GM12878 (cell line): ENCODE measurements around the gene ADAR. TPM values are rescaled to one million over a fixed set of nuclear protein-coding genes. Genes with fewer than 3 reads are reported as not detected.
A peak's percentile ranks its signal among the peaks of the same experiment; 100 is the strongest.

Experiments used
- ATAC-seq: fragments of 200-7000 bp; cut with Tn5 transposase; 3 replicates; pipeline ENCODE4 v1.9.1; 2020; ENCODE audit warnings: mild to moderate bottlenecking, moderate library complexity
- BruUV-seq: library from RNA; stranded (reverse); fragments of 400-500 nt; replicated peaks from 2 replicates; lab custom pipeline; 2021; lab: Mats Ljungman, UMichigan
- CTCF ChIA-PET: fragments of 300-600 bp; sonication (Branson Sonifier 250); formaldehyde crosslinking; extraction: SDS; loops from one replicate; lab custom pipeline; 2021; ENCODE audit warnings: inconsistent platforms; lab: Yijun Ruan, JAX
- POLR2A ChIA-PET: fragments of 350-600 bp; formaldehyde crosslinking; extraction: SDS; loops from one replicate; lab custom pipeline; 2021; ENCODE audit warnings: inconsistent platforms; lab: Charles Lee
- RAD21 ChIA-PET: fragments of 300-600 bp; sonication (Branson Sonifier 250); formaldehyde crosslinking; loops from one replicate; lab custom pipeline; 2023; ENCODE audit warnings: antibody characterized with exemption; ENCODE audit not compliant: unreplicated experiment; lab: Charles Lee
- SMC1A ChIA-PET: fragments of 300-600 bp; sonication (Branson Sonifier 250); formaldehyde crosslinking; loops from one replicate; lab custom pipeline; 2023; ENCODE audit not compliant: unreplicated experiment, uncharacterized antibody; lab: Charles Lee
- DNase-seq: peaks from one replicate; pipeline ENCODE4 v3.0.0-alpha.2; 2011; ENCODE audit warnings: low read depth, low spot score
- FAIRE-seq: peaks from 3 replicates; lab custom pipeline; 2011; peaks lifted over from hg19 to GRCh38; lab: Jason Lieb, UNC
- H2AFZ ChIP-seq: 2 replicates; pipeline ENCODE4 v1.6.0; 2011; ENCODE audit warnings: low read depth, low read length, control low read depth; ENCODE audit not compliant: control insufficient read depth
- H3K27ac ChIP-seq: 2 replicates; pipeline ENCODE4 v1.5.1; 2011; ENCODE audit warnings: control low read depth; ENCODE audit not compliant: control insufficient read depth, insufficient read depth
- H3K27me3 ChIP-seq, 2 experiments: replicated peaks in 1 of 2; 2 replicates each; pipeline versions ENCODE4 v1.6.0 to v1.6.1; 2011; ENCODE audit warnings: low read length in 1 of 2; ENCODE audit not compliant: control insufficient read depth in 2 of 2, insufficient read depth in 2 of 2
- H3K36me3 ChIP-seq, 2 experiments: 2 replicates each; pipeline ENCODE4 v1.5.1; 2011; ENCODE audit warnings: low read length in 1 of 2; ENCODE audit not compliant: control insufficient read depth in 2 of 2, insufficient read depth in 2 of 2
- H3K4me1 ChIP-seq: 2 replicates; pipeline ENCODE4 v1.6.1; 2011; ENCODE audit warnings: mild to moderate bottlenecking, low read length, moderate library complexity, mixed read lengths; ENCODE audit not compliant: control insufficient read depth, insufficient read depth
- H3K4me2 ChIP-seq: 2 replicates; pipeline ENCODE4 v1.6.0; 2011; ENCODE audit warnings: control low read depth; ENCODE audit not compliant: control insufficient read depth, insufficient read depth
- H3K4me3 ChIP-seq: fragments of 200-600 bp; sonication (generic); 2 replicates; pipeline ENCODE4 v1.5.1; 2016
- H3K79me2 ChIP-seq: 2 replicates; pipeline ENCODE4 v1.6.0; 2011; ENCODE audit warnings: low read length; ENCODE audit not compliant: control insufficient read depth, insufficient read depth
- H3K9ac ChIP-seq: 2 replicates; pipeline ENCODE4 v1.8.0; 2011; ENCODE audit warnings: low read length, control low read depth, mixed read lengths; ENCODE audit not compliant: control insufficient read depth, insufficient read depth
- H3K9me3 ChIP-seq: replicated peaks from 3 replicates; pipeline ENCODE4 v1.5.1; 2011; ENCODE audit warnings: mild to moderate bottlenecking, low read length; ENCODE audit not compliant: control insufficient read depth, insufficient read depth
- H4K20me1 ChIP-seq: 2 replicates; pipeline ENCODE4 v1.6.0; 2011; ENCODE audit not compliant: control insufficient read depth, insufficient read depth
- BHLHE40 ChIP-seq, 2 experiments: fragments of 450-650 bp in 1 of 2; IDR thresholded peaks; 2 replicates each; pipeline ENCODE4 v1.6.1; 2011 to 2017; ENCODE audit warnings: low read depth in 2 of 2, borderline replicate concordance in 1 of 2, improper control_type of control experiment in 1 of 2, low read length in 1 of 2, mild to moderate bottlenecking in 1 of 2
- CEBPB ChIP-seq, 2 experiments: fragments of 150-350 bp in 1 of 2; IDR thresholded peaks; 2 replicates each; pipeline ENCODE4 v1.6.1; 2012 to 2014; ENCODE audit warnings: low read depth in 2 of 2, low read length in 2 of 2, borderline replicate concordance in 1 of 2, inconsistent platforms in 1 of 2
- CHD2 ChIP-seq: IDR thresholded peaks from 2 replicates; pipeline ENCODE4 v1.6.1; 2011; ENCODE audit warnings: low read depth, low read length, improper control_type of control experiment, borderline replicate concordance
- GATAD2B ChIP-seq: fragments of 450-650 bp; conservative IDR thresholded peaks from 2 replicates; pipeline ENCODE4 v1.6.1; 2017; ENCODE audit warnings: low read depth, mild to moderate bottlenecking, moderate library complexity
- KLF5 ChIP-seq: fragments of 450-650 bp; IDR thresholded peaks from 2 replicates; pipeline ENCODE4 v1.6.1; 2014; ENCODE audit warnings: mild to moderate bottlenecking; ENCODE audit not compliant: partially characterized antibody
- NFYA ChIP-seq: IDR thresholded peaks from 2 replicates; pipeline ENCODE4 v1.6.1; 2011; ENCODE audit warnings: low read depth, mild to moderate bottlenecking, low read length, improper control_type of control experiment, borderline replicate concordance
- NRF1 ChIP-seq: conservative IDR thresholded peaks from 2 replicates; pipeline ENCODE4 v1.6.1; 2011; ENCODE audit warnings: mild to moderate bottlenecking, low read depth, low read length, improper control_type of control experiment
- PAX5 ChIP-seq: IDR thresholded peaks from 2 replicates; pipeline ENCODE4 v1.6.1; 2011; ENCODE audit warnings: low read depth, low read length, borderline replicate concordance
- PAX8 ChIP-seq: fragments of 450-650 bp; IDR thresholded peaks from 2 replicates; pipeline ENCODE4 v1.6.1; 2017; ENCODE audit warnings: mild to moderate bottlenecking, moderate library complexity
- RFX5 ChIP-seq: IDR thresholded peaks from 2 replicates; pipeline ENCODE4 v1.6.1; 2011; ENCODE audit warnings: low read depth, low read length, improper control_type of control experiment
- SMARCA5 ChIP-seq: fragments of 450-650 bp; IDR thresholded peaks from 2 replicates; pipeline ENCODE4 v1.6.1; 2017; ENCODE audit warnings: mild to moderate bottlenecking
- SRF ChIP-seq, 2 experiments: IDR thresholded peaks; 2 replicates each; pipeline ENCODE4 v1.6.1; 2011; ENCODE audit warnings: low read depth in 2 of 2, low read length in 2 of 2, mild to moderate bottlenecking in 1 of 2, moderate library complexity in 1 of 2
- TAF1 ChIP-seq: IDR thresholded peaks from 2 replicates; pipeline ENCODE4 v1.6.1; 2011; ENCODE audit warnings: mild to moderate bottlenecking, low read depth, low read length, borderline replicate concordance
- WGBS: methylation state at CpG from one replicate; pipeline ENCODE4 v1.1.6; 2016; ENCODE audit warnings: low lambda C conversion rate; ENCODE audit not compliant: insufficient replicate concordance, insufficient coverage; ENCODE audit errors: missing lambda C conversion rate; 5-methylcytosine and 5-hydroxymethylcytosine counted together
- in situ Hi-C: fragments of 300-500 bp; cut with MboI; formaldehyde crosslinking; loops from 9 replicates; pipeline ENCODE4 v1.14.3; 2018; ENCODE audit warnings: mixed read lengths
- intact Hi-C: fragments of 100-400 bp; cut with micrococcal nuclease; formaldehyde crosslinking; loops from one replicate; pipeline ENCODE4 v1.14.2; 2022; ENCODE audit not compliant: unreplicated experiment
- polyA plus RNA-seq, 11 experiments: library from polyadenylated mRNA; depleted of rRNA in 4 of 11; unstranded in 6 of 11; stranded (reverse) in 5 of 11; fragments of >200 nt; fragmentation: Nextera tagmentation in 4 of 11; fragmentation: Illumina TruSeq in 1 of 11; extraction: Ambion mirVana in 4 of 11; extraction: Trizol in 1 of 11; gene quantifications; 1 replicate in 1 of 11; 2 replicates in 10 of 11; pipeline versions ENCODE4 v1.2.1 to v1.2.3, GENCODE V29; 2011 to 2016; ENCODE audit warnings: inconsistent platforms in 2 of 11, missing spikeins in 2 of 11, low read depth in 1 of 11
- total RNA-seq, 4 experiments: library from RNA; depleted of rRNA in 3 of 4; stranded (reverse); fragments of >200 nt in 3 of 4; fragmentation: Illumina TruSeq in 1 of 4; extraction: Trizol in 1 of 4; gene quantifications; 2 replicates each; pipeline versions ENCODE4 v1.2.1 to v1.2.3, GENCODE V29; 2013 to 2021
- TF ChIP-seq, protein P1 (sequence below): IDR thresholded peaks from 2 replicates; pipeline ENCODE4 v1.6.1; 2011; ENCODE audit warnings: low read depth, low read length, improper control_type of control experiment, borderline replicate concordance
- TF ChIP-seq, protein P2 (sequence below): fragments of 450-650 bp; formaldehyde crosslinking; IDR thresholded peaks from 2 replicates; pipeline ENCODE4 v1.4.0; 2022; ENCODE audit warnings: mild to moderate bottlenecking, moderate library complexity

Gene ADAR
- total and polyA plus RNA-seq, 10 of the 15 experiments (the other 5 are each of a cell fraction or from before 2014, with no cell fraction given): 55.5 to 413 (median 176) TPM

DNA sequence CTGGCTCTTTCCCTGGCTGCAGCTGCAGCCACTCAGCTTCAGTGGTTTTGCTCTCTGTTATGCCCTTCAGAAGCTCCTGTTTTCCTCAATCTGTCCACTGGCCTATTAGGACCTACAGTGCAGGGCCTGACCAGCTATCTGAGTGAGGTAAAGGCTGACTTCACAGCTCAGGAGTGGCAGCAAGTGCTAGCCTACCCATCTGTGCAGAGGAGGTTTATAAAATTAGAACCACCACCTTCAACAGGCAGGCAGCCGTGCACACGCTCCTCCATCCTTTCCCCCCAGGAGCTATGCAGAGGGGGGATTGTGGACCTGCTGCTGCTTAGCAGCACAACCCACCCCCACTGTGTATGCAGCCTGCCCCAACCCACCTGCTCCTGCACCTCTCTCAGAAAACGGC is 8.3 kb downstream of the ADAR start:
- in situ Hi-C loops (no loop called here), intact Hi-C loops (no loop called here)
- SMC1A ChIA-PET: interaction anchor here (0.6 to 1.9 kb wide), 7 partner anchors 10 to 355 kb away, joined by 3 to 7 read pairs (median 3); no protein-coding TSS in a partner anchor
- ATAC-seq: peak; percentile 32
- CTCF ChIA-PET: interaction anchor here (0.9 to 1.5 kb wide), 3 partner anchors 17 to 40 kb away, joined by 3 read pairs; no protein-coding TSS in a partner anchor
- Histone ChIP-seq H3K27me3 (no peaks in the 10 kb centered on the region), H3K4me1 (peaks cover 13% of the 10 kb centered on the region), H3K79me2 (peaks cover 66% of the 10 kb centered on the region), H2AFZ (no peak overlapping the region), H3K36me3 (peaks cover 46 to 74% of the 10 kb centered on the region in 2 experiments), H4K20me1 (peaks cover 47% of the 10 kb centered on the region), H3K27ac (no peak overlapping the region), H3K9ac (no peak overlapping the region; the same call in 1 of the 2 replicates), H3K9me3 (no peaks in the 10 kb centered on the region), H3K4me2 (peak overlapping the region; percentile 23), H3K4me3 (peak overlapping the region; percentile 8; the same call in 1 of the 2 replicates)
- no peak for FAIRE-seq
- TF ChIP-seq SRF (IDR thresholded peaks at IDR 0.05; ENCODE audit: low read depth in 2 of 2, low read length in 2 of 2): no peak
- TF ChIP-seq GATAD2B: no peak
- TF ChIP-seq TAF1: no peak
- TF ChIP-seq, protein P1, sequence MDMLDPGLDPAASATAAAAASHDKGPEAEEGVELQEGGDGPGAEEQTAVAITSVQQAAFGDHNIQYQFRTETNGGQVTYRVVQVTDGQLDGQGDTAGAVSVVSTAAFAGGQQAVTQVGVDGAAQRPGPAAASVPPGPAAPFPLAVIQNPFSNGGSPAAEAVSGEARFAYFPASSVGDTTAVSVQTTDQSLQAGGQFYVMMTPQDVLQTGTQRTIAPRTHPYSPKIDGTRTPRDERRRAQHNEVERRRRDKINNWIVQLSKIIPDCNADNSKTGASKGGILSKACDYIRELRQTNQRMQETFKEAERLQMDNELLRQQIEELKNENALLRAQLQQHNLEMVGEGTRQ: no peak
- TF ChIP-seq RFX5: no peak
- TF ChIP-seq, protein P2, sequence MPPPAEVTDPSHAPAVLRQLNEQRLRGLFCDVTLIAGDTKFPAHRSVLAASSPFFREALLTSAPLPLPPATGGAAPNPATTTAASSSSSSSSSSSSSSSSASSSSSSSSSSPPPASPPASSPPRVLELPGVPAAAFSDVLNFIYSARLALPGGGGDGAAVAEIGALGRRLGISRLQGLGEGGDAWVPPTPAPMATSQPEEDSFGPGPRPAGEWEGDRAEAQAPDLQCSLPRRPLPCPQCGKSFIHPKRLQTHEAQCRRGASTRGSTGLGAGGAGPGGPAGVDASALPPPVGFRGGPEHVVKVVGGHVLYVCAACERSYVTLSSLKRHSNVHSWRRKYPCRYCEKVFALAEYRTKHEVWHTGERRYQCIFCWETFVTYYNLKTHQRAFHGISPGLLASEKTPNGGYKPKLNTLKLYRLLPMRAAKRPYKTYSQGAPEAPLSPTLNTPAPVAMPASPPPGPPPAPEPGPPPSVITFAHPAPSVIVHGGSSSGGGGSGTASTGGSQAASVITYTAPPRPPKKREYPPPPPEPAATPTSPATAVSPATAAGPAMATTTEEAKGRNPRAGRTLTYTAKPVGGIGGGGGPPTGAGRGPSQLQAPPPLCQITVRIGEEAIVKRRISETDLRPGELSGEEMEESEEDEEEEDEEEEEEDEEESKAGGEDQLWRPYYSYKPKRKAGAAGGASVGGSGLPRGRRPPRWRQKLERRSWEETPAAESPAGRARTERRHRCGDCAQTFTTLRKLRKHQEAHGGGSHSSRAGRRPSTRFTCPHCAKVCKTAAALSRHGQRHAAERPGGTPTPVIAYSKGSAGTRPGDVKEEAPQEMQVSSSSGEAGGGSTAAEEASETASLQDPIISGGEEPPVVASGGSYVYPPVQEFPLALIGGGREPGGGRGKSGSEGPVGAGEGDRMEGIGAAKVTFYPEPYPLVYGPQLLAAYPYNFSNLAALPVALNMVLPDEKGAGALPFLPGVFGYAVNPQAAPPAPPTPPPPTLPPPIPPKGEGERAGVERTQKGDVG (CRISPR knock-in tag): no peak
- TF ChIP-seq NRF1: no peak
- no peak for TF ChIP-seq SMARCA5
- TF ChIP-seq CEBPB (IDR thresholded peaks at IDR 0.05; ENCODE audit: borderline replicate concordance in 1 of 2, low read depth in 2 of 2, low read length in 2 of 2): no peak
- no peak for TF ChIP-seq KLF5
- TF ChIP-seq PAX8: no peak
- TF ChIP-seq NFYA: no peak
- TF ChIP-seq BHLHE40 (IDR thresholded peaks at IDR 0.05; ENCODE audit: borderline replicate concordance in 1 of 2, low read depth in 2 of 2, low read length in 1 of 2): no peak
- no peak for TF ChIP-seq PAX5
- TF ChIP-seq CHD2: no peak
- no TSS peak for BruUV-seq
- POLR2A ChIA-PET: interaction anchor here (1.0 to 2.2 kb wide), 4 partner anchors 9 to 16 kb away, joined by 3 to 6 read pairs (median 5); no protein-coding TSS in a partner anchor
- DNase-seq: no peak
- 67% methylated on average over 3 of the region's 3 CpGs for WGBS
- RAD21 ChIA-PET: interaction anchor here (1.0 to 1.4 kb wide), 5 partner anchors 10 to 279 kb away, joined by 3 to 4 read pairs (median 3); no protein-coding TSS in a partner anchor
